Peyer's patch (tissue), 4 donors: Measurements from ENCODE around the gene DCUN1D1.

Source experiments
- POLR2A ChIP-seq, 2 donors: fragments of 450-650 bp; IDR thresholded peaks; one replicate each; pipeline ENCODE4 v1.5.1; 2017; ENCODE audit warnings: antibody characterized with exemption in 2 of 2, mild to moderate bottlenecking in 2 of 2, moderate library complexity in 2 of 2
- TF ChIP-seq, protein P1 (sequence below), 6 experiments: fragments of 450-650 bp in 4 of 6; fragments of 200-600 bp in 2 of 6; sonication (generic) in 1 of 6; IDR thresholded peaks; one replicate each; pipeline ENCODE4 v1.5.1; 2017 to 2019; ENCODE audit warnings: antibody characterized with exemption in 6 of 6, mild to moderate bottlenecking in 3 of 6, moderate library complexity in 1 of 6

GRCh38 chr3:182965861-182966366, 14.4 kb downstream of the DCUN1D1 start:
- TF ChIP-seq, protein P1, sequence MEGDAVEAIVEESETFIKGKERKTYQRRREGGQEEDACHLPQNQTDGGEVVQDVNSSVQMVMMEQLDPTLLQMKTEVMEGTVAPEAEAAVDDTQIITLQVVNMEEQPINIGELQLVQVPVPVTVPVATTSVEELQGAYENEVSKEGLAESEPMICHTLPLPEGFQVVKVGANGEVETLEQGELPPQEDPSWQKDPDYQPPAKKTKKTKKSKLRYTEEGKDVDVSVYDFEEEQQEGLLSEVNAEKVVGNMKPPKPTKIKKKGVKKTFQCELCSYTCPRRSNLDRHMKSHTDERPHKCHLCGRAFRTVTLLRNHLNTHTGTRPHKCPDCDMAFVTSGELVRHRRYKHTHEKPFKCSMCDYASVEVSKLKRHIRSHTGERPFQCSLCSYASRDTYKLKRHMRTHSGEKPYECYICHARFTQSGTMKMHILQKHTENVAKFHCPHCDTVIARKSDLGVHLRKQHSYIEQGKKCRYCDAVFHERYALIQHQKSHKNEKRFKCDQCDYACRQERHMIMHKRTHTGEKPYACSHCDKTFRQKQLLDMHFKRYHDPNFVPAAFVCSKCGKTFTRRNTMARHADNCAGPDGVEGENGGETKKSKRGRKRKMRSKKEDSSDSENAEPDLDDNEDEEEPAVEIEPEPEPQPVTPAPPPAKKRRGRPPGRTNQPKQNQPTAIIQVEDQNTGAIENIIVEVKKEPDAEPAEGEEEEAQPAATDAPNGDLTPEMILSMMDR (IDR thresholded peaks at IDR 0.05) = no peak
- no peak for TF ChIP-seq POLR2A (IDR thresholded peaks at IDR 0.05)
